Muscle of back (tissue), 13 donors: Measurements from ENCODE around the gene KSR1. TPM values are rescaled to one million over a fixed set of nuclear protein-coding genes. Genes with fewer than 3 reads are reported as not detected.
A peak's percentile ranks its signal among the peaks of the same experiment; 100 is the strongest.
"Not testable (repeated sequence)": the region's sequence is repeated elsewhere in the genome, so short reads cannot be mapped to it uniquely, and the experiment has no call there.

Experiments used
- DNase-seq, 3 donors: peaks; one replicate each; pipeline versions ENCODE4 v3.0.0 to v3.0.0-alpha.2; 2013
- long read RNA-seq, 9 donors: transcript quantifications; one replicate each; lab custom pipeline, GENCODE V29; 2026
- polyA plus RNA-seq, 10 donors: library from polyadenylated mRNA; unstranded; fragments of 120-200 nt; gene quantifications; one replicate each; pipeline ENCODE4 v1.2.1, GENCODE V29; 2013; ENCODE audit not compliant: insufficient read length in 10 of 10

KSR1 gene
- polyA plus RNA-seq, result 10 to 100 TPM; 56.1 to 93.2 (median 75.6) TPM
- long read RNA-seq, donor 1, result 0 reads
- long read RNA-seq, donor 2, partial matches to known transcripts, result 5 of 5 reads
- long read RNA-seq, donor 2, other reads (novel, unspliced or antisense), result 0 of 5 reads
- long read RNA-seq, donor 3, result 0 reads
- long read RNA-seq, donor 4, partial matches to known transcripts, result 5 of 6 reads
- long read RNA-seq, donor 4, other reads (novel, unspliced or antisense), result 0 of 6 reads
- long read RNA-seq, donor 5, partial matches to known transcripts, result 7 of 11 reads
- long read RNA-seq, donor 5, other reads (novel, unspliced or antisense), result 0 of 11 reads
- long read RNA-seq, donor 6, partial matches to known transcripts, result 0 of 2 reads
- long read RNA-seq, donor 6, other reads (novel, unspliced or antisense), result 0 of 2 reads
- long read RNA-seq, donor 7, partial matches to known transcripts, result 0 of 2 reads
- long read RNA-seq, donor 7, other reads (novel, unspliced or antisense), result 0 of 2 reads
- long read RNA-seq, donor 8, result 0 reads
- long read RNA-seq, donor 9, result 0 reads

- peak; percentile 74 to 94 (median 81) for DNase-seq
Observed at GRCh38 chr17:27455914-27456680, at the start of gene KSR1. Gene KSR1, plus strand, starts transcription at chr17:27456448. Its CDS starts 196 bp downstream, at chr17:27456644.

GRCh38 chr17:27407916-27408864 lies 48.1 kb upstream of the KSR1 start:
- DNase-seq, result peak in 2 of 3 donors; percentile 34 to 49

- no peak for DNase-seq
Observed at GRCh38 chr17:27408891-27409290, 47.4 kb upstream of the KSR1 start.

- not testable (repeated sequence) for DNase-seq
Observed at GRCh38 chr17:27412158-27412557, 44.1 kb upstream of the KSR1 start.

GRCh38 chr17:27413315-27413714 lies 42.9 kb upstream of the KSR1 start:
- DNase-seq, result no peak

GRCh38 chr17:27413792-27414191 lies 42.5 kb upstream of the KSR1 start:
- no peak for DNase-seq

- no peak for DNase-seq
Observed at GRCh38 chr17:27414271-27414670, 42.0 kb upstream of the KSR1 start.

GRCh38 chr17:27414694-27415093 lies 41.6 kb upstream of the KSR1 start:
- DNase-seq, result no peak

- no peak for DNase-seq
Observed at GRCh38 chr17:27415120-27415795, 41.0 kb upstream of the KSR1 start.

GRCh38 chr17:27417596-27418365 lies 38.5 kb upstream of the KSR1 start:
- no peak for DNase-seq

- DNase-seq, result no peak
Observed at GRCh38 chr17:27418366-27418615, 38.0 kb upstream of the KSR1 start.

- DNase-seq, result no peak
Observed at GRCh38 chr17:27419156-27419555, 37.1 kb upstream of the KSR1 start.

GRCh38 chr17:27420211-27420950 lies 35.9 kb upstream of the KSR1 start:
- no peak for DNase-seq

GRCh38 chr17:27421111-27421510 lies 35.1 kb upstream of the KSR1 start:
- no peak for DNase-seq

GRCh38 chr17:27421626-27422025 lies 34.6 kb upstream of the KSR1 start:
- not testable (repeated sequence) for DNase-seq

GRCh38 chr17:27422601-27423000 lies 33.6 kb upstream of the KSR1 start:
- DNase-seq, result no peak

- no peak for DNase-seq
Observed at GRCh38 chr17:27423651-27424050, 32.6 kb upstream of the KSR1 start.

GRCh38 chr17:27424516-27424915 lies 31.7 kb upstream of the KSR1 start:
- no peak for DNase-seq

GRCh38 chr17:27424941-27425340 lies 31.3 kb upstream of the KSR1 start:
- no peak for DNase-seq

- not testable (repeated sequence) for DNase-seq
Observed at GRCh38 chr17:27425571-27425970, 30.7 kb upstream of the KSR1 start.
